Activated CD4-positive, alpha-beta T cell treated with anti-CD3 and anti-CD28 coated beads for 48 hours (primary cell): ENCODE results near the gene PFDN6.
"Not testable (repeated sequence)": the region's sequence is repeated elsewhere in the genome, so short reads cannot be mapped to it uniquely, and the experiment has no call there.

Experiments
- DNase-seq: peaks from one replicate; pipeline ENCODE4 v3.0.0-alpha.2; 2020

Gene PFDN6

DNA sequence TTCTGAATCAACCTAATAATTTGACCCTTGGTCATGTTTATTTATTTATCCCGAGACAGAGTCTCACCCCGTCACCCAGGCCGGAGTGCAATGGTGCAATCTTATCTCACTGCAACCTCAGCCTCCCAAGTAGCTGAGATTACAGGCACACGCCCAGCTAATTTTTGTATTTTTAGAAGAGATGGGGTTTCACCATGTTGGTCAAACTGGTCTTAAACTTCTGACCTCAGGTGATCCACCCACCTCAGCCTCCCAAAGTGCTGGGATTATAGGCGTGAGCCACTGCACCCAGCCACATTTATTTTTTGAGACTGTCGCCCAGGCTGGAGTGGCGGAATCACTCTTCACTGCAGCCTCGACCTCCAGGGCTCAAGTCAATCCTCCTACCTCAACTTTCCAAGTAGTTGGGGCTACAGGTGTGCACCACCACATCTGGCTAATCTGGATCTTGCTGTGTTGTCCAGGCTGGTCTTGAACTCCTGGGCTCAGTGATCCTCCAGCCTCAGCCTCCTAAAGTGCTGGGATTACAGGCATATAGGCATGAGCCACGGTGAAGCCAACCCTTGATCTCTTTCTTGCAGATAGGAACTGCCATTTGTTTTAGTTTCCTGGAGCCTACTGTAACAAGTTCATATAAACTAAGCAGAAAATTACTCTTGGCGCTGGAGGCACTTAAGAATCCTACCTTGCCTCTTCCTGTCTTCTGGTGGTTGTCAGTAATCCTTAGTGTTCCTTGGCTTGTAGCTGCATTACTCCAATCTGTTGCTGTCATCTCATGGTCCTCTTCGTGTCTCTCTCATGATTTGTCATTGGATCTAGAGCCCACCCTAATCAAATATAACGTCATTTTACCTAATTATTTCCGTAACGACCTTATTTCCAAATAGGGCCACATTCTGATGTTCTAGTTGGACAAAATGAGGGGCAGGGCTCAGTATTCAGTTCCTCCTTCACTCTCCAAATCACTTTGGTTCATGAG, 15.2 kb upstream of the PFDN6 start:
- no peak for DNase-seq

DNA sequence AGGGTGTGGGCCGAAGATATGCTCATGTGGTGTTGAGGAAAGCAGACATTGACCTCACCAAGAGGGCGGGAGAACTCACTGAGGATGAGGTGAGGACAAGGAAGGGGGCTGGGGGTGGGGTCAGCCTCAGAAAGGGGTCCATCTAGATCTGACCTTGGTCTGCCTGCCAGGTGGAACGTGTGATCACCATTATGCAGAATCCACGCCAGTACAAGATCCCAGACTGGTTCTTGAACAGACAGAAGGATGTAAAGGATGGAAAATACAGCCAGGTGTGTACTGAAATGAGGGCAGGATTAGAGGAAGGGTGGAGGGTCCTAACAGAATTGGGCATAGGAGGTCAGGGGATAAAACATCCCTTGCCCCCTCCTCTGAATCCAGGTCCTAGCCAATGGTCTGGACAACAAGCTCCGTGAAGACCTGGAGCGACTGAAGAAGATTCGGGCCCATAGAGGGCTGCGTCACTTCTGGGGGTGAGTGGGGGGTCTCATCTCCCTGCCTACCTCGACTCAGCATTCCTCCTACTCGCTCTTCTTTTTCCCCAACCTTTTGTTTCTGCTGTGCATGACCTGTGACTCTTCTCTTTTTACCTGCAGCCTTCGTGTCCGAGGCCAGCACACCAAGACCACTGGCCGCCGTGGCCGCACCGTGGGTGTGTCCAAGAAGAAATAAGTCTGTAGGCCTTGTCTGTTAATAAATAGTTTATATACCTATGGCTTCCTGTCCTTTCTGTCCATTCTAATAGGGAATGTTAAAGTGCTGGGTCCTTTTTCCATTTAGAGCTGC, 13.4 kb upstream of the PFDN6 start:
- DNase-seq = not testable (repeated sequence)

DNA sequence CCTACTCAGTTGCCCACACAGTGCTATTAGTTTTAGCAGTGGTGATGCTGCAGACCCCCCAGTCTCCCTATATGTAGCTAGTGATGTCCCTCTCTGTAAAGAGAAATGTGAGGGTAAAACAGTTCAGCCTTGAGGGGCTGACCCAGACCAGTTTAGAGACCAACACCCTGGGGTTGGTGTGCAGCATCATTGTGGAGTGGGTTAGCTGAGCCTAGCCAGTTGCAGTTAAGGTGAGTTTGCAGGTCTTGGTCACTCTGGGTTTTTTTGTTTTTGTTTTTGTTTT, 12.9 kb upstream of the PFDN6 start:
- no peak for DNase-seq

DNA sequence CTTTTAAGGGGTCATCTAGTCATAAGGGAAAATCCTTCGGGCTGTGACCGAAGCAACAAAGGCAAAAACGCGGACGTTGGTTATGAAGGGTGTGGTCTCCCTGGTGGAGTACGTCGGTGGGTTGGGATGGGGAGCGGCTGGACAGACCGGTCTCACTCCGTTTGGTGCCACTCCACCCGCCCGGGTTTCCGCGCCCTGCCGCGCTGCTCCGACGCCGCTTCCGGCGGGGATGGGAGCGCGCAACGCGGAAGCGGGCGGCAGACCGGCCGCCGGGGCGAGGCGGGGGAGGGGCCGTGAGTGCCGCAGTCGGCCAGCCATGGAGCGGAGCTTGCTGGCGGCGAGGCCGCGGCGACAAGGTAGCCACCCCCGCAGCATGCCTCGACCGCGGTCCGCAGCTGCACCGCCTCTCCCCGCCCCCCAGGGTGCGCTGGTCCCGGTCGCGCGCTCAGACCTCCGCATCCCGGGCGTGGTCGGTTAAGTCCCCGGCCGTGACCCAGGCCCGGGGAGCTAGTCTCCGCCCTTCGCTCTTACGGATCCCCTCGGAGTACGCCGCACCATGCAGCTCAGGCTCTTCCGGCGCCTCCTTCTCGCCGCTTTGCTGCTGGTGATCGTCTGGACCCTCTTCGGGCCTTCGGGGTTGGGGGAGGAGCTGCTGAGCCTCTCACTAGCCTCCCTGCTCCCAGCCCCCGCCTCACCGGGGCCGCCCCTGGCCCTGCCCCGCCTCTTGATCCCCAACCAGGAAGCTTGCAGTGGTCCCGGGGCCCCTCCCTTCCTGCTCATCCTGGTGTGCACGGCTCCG, 12.3 kb upstream of the PFDN6 start, which contains the start of gene B3GALT4:
TSS of gene B3GALT4 (plus strand) at position 260 of the 799 bp plus-strand sequence. CDS start at position 557, 297 bp downstream.
- peak; percentile 86 for DNase-seq

DNA sequence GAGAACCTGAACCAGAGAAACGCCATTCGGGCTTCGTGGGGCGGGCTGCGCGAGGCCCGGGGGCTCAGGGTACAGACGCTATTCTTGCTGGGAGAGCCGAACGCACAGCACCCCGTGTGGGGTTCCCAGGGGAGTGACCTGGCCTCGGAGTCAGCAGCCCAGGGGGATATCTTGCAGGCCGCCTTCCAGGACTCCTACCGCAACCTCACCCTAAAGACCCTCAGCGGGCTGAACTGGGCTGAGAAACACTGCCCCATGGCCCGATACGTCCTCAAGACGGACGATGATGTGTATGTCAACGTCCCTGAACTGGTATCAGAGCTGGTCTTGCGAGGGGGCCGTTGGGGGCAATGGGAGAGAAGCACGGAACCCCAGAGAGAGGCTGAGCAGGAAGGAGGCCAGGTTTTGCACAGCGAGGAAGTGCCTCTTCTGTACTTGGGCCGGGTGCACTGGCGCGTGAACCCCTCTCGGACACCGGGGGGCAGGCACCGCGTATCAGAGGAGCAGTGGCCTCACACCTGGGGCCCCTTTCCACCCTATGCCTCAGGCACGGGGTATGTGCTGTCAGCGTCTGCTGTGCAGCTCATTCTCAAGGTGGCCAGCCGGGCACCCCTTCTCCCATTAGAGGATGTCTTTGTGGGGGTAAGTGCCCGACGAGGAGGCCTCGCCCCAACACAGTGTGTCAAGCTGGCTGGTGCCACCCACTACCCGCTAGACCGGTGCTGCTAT, 11.6 kb upstream of the PFDN6 start:
- DNase-seq = peak; percentile 55

DNA sequence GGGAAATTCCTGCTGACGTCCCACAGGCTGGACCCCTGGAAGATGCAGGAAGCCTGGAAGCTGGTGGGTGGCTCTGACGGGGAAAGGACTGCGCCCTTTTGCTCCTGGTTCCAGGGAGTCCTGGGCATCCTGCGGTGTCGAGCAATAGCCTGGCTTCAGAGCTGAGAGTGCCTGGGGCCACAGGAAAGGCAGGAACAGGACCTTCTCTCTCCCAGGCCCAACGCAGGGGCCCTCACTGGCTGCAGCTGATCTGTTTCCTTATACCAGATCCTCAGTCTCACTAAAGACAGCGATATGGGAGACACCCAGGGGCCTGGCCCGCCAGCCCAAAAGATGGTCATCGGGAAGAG, 11.0 kb upstream of the PFDN6 start:
- no peak for DNase-seq

DNA sequence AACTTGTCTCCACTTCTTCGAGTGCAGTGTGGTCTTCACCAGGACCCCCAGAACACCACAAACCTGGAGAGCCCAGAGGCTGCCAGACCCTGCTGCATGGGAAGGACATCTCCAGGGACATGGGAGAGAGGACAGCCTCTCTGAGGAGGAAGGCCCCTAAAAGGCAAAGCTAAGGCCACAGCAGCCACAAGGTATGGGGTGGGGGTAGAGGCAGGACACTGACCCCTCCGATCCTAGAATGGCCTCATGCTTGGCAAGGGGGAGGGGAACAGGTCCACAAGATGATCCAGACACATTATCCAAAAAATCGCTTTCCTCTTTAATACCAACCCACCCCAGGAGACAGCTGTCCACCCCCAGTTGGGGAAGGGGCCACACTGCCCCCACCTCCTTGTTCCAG, 10.6 kb upstream of the PFDN6 start:
- no peak for DNase-seq

DNA sequence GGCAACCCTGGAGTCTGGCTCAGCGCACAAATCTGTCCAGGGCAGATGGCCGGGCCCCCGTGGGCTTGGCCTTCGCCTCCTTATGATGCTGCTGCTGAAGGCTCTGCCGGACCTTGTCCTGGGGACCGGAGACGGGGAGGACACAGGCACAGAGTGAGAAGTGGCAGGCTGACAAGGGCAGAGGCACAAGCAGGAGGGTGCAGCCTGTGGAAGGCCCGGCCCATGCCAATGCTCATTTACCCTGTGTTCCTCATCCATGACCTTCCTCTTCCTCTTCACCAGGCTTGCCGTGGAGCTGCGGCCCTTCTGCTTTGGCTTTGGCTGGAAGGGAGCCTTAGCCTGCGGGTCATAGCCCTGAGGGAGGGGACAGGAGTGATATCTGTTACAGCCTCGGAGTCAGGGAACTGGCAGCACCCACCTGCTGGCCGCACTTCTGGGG, 10.1 kb upstream of the PFDN6 start:
- no peak for DNase-seq

DNA sequence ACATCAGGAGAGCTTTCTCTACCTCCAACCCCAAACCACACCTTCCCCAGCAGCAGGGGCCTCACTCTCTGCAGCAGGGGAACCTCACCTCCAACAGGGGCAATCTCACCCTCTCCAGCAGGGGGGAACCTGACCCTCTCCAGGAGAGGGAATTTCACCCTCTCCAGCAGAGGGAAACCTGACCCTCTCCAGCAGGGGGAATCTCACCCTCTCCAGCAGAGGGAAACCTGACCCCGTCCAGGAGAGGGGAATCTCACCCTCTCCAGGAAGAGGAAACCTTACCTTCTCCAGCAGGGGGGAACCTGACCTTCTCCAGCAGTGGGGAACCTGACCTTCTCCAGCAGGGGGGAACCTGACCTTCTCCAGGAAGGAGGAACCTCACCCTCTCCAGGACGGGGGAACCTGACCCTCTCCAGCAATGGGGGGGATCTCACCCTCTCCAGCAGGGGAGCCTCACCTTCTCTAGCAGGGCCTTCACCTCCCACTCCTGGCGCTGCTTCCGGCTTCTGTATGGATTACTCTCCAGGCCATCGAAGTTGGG, 9.4 kb upstream of the PFDN6 start:
- no peak for DNase-seq

DNA sequence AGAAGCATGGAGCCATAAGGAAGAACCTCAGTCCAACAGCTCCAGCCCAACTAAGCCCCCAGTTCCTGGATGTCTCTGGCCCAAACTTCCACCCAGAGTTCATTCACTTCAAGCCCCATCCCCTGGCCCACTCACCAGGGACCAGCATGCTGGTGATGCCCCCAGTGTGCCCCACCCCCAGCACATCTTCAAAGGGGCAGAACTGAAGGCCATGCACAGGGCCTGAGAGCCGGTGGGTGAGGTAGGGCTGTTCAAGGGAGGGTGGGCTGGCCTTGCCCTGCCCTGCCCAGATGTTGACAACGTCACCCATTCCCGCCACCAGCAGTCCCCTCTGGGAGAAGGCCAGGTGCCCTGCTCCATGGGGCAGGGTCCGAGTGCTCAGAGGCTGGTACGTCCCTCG, 8.9 kb upstream of the PFDN6 start:
- no peak for DNase-seq

DNA sequence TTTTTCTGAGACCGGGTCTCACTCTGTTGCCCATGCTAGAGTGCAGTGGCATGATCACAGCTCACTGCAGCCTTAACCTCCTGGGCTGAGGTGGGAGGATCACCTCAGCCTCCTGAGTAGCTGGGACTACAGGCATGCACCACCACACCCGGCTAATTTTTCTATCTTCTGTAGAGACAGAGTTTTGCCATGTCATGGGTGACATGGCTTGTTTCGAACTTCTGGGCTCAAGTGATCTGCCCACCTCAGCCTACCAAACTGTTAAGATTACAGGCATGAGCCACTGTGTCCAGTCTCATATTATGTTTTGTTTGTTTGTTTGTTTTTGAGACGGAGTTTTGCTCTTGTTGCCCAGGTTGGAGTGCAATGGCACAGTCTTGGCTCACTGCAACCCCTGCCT, 4.2 kb upstream of the PFDN6 start:
- not testable (repeated sequence) for DNase-seq

DNA sequence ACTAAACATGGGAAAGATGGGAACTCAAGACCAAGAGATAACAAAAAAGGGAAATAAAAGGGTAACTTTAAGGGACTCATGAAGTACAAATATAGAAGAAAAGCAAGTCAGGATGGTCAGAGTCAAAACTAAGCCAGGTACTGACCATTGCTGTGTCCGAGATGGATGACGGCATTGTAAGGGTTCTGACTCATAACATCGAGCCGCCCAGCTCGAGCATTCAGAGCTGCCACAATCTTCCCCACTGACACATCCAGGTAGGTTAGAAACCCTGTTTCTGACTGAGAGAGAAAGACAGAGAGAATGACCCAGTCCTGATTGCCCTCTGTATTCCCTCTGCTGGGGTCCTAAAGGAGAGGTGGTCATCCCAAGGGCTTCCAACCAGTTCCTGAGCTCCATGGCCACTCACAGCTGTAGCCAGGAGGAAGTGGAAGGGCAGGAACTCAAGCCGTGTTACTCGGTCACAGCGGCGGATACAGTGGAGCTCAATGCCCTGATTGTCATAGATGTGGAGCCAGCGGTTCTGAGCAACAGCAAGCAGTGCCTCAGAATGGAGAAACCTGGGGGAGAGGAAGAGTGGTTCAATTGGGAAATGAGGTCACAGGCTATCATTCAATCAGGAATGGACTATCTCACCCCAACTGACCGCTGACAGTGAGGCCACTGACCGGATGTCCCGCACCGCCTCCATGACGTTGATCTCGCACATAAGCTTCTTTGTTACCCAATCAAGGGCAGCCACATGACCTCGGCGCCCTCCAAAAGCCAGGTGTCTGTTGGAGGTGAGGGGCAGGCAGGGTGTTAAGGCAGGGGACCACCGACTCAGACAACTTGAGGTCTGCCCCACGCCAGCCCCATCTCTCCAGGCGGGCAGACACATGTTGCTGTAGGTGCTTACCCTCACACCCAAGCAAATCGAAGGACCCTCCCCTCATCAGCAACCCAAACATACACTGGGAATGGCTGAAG, 2.2 kb upstream of the PFDN6 start:
- no peak for DNase-seq

DNA sequence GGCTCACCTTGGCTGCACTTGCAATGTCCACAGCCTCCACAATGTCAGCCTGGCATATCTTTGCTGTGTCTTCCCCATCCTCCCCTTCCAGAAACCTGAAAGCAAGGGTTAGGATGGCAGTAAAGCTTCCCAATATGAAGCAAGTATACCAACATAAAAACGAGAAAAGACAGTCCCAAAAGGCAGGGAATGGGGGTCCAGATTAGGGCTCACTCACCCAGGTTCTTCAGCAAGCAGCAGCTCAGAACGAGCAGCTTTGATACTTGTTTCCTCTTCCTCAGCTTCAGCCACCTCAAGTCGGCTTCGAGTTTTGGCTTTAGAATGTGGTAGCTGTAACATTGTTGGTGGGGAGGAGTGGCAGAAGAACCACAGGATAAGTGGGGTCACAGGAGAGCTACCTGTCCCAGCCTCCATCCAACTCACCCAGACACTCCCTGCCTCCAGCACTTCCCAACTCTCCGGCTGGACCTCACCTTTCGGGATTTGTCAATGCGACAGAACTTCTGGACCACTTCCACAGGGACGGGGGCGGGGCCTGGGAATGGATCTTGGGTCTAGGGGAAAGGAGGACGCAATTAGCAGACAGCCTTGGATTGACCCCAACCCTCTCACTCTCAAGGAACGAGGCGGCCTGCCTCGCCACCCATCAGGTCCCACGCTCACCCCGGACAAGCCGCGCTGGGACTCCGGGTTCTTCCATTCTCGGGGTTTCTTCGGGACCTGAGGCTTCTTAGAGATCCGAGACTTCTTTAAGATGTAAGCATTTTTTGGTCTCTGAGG, 1.1 kb upstream of the PFDN6 start:
- no peak for DNase-seq

DNA sequence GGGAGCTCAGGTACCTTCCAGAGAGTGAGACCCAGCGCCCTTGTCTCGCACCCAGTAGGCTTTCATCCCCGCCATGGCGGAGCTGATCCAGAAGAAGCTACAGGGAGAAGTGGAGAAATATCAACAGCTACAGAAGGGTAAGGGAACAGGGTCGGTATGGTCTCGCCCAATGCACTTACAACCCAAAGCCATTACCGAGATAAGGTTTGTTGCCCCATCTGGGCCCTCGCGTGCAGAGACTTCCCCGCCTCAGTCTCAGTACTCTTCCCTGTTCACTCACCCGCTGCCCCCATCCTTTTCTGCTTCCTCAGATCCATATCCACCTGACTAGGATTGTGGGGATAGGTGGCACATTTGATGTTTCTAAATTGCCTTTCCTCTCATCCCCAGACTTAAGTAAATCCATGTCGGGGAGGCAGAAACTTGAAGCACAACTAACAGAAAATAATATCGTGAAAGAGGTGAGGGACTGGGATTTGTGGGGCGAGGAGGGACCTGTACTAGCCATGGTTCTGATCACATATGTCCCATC, 449 bp downstream of the PFDN6 start:
- no peak for DNase-seq

DNA sequence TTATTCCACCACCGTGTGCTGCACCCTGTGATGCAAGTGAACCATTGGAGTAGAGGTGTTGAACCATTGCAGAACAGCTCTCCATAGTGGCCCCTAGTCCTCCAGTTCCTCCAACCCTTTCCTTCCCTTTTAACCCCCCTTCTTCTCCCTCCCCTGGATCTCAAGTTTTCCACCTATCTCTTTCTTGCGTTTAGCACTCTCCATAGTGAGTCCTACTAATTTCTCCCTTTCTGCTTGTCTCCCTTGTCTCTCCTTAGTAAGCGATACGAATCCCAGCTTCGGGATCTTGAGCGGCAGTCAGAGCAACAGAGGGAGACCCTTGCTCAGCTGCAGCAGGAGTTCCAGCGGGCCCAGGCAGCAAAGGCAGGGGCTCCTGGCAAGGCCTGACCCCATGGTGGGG, 1.1 kb downstream of the PFDN6 start:
- DNase-seq = no peak

DNA sequence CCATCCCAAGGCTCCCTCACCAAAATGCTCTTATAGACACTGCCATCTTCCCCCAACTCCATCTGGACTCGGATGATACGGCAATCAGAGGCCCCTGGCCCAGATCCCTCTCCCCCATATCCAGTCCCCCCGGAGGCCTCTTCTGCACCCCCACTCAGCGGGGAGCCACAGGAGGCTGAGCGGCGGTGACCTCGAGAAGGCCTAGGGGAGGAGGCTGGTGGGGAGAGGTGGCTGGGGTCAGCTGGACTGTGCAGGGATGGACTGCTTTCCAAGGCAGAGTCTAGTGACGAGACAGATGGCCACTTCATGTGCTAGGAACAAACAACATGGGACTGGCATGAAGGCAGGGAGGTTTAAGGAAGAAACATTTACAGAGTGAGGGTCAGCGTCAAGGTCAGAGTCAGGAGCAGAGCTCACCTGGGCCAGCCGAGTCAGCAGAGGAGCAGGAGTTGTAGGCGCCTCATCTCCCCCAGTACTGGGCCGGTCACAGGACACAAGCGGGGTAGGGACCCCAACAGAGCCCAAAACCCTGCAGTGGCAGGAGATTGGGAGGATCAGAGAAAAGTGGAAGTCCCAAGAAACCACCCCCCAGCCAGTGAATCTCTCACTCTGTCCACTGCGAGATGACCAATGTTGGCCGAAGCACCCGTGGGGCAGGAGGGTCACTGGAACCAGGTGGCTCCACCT, 3.7 kb downstream of the PFDN6 start:
- no peak for DNase-seq

DNA sequence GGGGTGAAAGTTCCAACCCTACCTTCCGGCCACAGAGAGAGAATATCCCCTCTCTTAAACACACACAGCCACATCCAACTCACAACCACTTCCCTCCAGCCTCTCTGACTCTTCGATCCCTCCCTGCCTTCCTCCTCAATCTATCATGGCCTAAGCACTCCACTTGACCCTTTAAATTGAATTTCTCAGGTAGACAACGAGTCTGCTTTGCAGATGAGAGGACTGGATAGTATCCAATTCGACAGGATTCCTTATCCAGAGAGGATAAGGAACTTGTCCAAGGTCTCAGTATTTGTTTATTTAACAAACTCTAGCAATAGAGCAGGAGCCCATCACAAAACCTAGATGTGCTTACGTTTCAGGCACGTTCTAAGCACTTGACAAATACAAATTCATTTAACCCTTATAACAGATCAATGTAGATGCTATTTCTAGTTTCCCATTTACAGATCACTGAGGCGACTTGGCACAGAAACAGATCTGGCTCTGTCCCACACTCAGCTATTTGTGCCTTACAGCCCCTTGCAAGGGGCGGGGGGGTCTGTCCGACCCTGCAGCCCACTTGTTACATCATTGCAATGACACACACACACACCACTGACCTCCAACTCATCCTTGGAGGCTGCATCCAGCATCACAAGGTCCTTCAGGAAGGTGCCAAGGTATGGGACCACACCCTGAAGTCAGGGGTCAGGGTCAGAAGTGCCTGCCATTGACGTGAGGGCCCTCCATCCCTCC, 4.9 kb downstream of the PFDN6 start:
- no peak for DNase-seq

DNA sequence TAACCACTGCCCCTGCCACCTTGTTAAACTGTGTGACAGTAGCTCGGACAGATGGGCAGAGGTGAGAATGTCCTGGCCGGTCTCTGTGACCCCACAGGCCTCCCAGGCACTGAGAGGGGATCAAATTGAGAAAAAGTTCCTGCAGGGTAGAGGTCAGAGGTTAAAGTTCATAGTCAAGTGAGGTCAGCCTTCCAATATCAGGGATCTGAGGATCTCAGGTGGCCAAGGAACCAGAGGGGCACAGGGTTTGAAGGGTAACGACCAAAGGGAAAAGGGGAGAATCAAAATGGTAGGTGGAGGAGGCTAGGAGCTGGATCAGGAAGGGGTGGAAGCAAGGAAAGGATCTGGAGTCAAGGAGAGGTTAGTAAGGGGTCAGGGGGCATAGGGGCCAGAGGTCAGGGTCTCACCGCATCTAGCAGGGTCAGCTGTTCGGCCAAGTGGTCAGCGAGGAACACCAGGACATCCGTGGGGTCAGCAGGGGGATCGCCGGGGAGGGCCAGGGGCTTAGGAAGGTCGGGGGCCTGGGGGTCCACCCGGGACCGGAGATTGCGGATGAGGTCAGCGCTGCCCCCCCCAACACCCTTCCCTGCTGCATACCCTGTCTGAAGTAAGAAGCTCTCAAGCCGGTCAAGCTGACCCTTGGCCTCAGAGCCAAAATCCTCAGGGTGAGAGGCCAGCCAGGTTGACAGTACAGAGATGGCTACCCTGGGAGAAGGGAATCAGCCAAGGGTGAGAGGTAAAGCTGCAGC, 6.4 kb downstream of the PFDN6 start:
- no peak for DNase-seq
